Cerebellar nuclear complex (tissue), 1 donor: ENCODE results near the gene MFSD2B.
"Not testable (repeated sequence)": the region's sequence is repeated elsewhere in the genome, so short reads cannot be mapped to it uniquely, and the experiment has no call there.

ENCODE experiments used
- DNase-seq, 2 experiments: peaks; one replicate each; lab custom pipeline; 2025; lab: John Stamatoyannopoulos, UW

Gene MFSD2B

DNA sequence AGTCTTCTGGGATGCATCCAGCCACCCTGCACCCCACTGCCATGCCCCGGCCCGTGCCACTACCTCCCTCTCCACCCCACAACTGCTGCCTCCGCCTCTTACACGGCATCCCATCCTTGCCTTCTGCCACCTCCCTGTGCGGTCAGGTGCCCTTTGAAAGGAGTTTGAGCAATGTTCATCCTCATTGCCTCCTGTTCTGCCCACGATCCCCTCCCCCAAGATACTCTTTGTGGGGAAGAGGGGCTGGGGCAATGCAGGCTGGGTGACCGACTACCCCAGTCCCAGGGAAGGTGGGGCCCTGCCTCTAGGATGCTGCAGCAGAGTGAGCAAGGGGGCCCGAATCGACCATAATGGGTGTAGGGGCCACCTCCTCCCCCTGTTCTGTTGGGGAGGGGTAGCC, 8.4 kb downstream of the MFSD2B start:
- DNase-seq: no peak

DNA sequence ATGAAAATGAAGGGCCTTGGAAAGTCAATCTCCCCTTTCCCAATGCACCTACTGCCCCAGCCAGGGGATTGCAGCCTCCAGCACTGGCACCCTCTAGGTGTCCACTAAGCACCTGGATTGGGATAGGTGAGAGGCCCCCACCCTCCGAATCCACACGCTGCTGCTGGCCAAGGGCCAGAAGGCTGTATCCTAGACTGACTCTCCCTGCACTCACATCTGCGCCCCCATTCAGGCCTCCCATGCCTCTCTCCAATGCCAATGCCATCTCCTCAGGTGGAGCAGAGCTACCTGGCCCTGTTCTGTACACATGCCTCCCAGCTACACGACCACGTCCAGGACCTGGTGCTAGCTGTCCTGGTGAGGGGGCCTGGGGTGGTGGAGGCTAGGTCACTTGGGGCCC, 9.8 kb downstream of the MFSD2B start:
- no peak for DNase-seq

DNA sequence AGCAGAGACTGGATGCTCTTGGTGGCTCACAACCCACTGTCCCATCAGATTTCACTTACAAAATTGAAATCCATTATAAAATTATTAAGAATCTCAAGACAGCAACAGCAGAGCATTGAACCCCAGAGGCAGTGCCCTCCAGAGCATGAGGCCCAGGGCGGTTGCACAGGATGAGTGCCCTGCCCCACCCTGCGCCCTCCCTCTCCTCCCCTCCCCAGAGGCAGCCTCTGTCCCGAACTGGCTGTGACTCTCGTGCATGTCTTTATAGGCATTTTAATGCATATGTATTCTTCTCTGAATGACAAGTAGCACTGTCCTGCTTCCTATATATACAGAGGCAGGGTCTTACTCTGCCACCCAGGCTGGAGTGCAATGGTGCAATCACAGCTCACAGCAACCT, 10.4 kb downstream of the MFSD2B start:
- no peak for DNase-seq

DNA sequence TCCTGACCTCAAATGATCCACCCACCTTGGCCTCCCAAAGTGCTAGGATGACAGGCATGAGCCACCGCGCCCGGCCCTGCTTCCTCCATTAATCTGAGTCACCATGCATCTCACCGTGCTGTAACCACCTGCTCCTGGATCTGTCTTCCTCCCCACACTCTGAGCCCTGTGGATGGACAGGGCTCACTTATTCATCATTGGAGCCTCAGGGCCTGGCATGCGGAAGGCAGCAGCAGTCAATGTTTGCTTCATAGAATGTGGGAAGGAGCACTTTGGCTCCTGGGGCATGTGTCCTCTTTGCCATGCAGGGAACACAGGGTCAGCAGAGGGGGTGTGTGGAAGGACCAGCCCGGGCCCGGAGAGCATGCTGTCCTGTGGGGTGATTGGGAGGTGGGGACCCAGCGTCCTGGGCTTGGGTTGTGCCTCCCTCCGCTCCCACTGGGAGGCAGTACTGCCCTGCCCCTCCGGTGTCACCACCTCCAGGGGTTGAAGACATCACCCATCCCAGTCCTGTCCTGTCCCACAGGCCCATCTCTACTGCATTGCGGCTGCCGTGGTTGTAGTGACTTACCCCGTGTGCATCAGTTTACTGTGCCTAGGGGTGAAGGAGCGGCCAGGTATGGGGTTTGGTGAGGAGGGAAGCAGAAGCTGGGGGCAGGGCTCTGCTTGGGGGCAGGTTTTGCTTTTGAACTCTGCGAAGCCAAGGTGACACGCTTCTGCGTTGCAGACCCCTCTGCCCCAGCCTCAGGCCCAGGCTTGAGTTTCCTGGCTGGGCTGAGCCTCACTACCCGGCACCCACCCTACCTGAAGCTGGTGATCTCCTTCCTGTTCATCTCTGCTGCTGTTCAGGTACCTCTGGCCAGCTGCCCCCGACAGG, 11.5 kb downstream of the MFSD2B start:
- no peak for DNase-seq

DNA sequence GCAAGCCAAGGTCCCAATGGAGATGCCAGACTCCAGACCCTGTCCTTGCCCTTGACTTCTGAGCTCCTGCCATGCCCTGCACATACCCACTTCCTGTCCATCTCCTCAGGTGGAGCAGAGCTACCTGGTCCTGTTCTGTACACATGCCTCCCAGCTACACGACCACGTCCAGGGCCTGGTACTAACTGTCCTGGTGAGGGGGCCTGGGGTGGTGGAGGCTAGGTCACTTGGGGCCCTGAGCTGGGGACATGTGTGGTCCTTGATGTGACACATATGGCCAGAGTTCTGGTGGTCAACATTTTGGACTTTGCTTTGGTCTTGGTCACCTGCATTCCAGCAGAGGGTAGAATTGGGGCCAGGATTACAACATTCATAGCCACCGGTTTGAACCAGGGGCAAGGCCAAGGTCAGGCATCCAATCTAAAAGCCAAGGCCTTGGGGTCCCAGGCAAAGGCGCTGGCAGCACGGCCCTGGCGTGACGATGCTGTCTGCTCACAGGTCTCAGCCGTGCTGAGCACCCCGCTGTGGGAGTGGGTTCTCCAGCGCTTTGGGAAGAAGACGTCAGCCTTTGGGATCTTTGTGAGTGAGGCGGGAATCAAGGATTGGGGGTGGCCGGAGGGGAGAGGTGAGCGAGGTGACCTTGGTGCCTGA, 12.6 kb downstream of the MFSD2B start:
- DNase-seq: no peak

DNA sequence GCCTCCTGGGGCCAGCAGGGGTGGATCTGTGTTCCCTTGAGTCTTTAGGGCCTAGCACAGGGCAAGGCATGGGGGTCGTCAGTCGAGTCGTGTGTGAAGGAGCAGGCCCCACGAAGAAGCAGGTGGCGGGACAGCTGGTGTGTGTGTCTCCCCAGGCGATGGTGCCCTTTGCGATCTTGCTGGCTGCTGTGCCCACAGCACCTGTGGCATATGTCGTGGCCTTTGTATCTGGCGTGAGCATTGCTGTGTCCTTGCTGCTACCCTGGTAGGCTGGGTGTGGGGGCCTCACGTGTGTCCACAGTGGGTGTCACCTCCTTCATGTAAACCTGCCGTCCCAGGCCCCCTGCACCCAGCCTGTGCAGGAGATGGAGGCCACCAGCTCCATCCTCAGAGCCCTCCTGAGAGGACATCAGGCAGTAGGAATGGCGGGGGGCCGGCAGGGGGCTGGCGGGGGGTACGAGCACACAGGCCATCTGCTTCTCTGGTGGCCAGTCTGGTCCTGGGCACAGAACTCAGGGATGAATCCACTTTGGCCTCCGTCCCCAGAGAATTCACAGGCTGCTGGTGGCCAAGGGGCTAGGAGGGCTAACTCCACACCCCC, 13.2 kb downstream of the MFSD2B start:
- DNase-seq: no peak

DNA sequence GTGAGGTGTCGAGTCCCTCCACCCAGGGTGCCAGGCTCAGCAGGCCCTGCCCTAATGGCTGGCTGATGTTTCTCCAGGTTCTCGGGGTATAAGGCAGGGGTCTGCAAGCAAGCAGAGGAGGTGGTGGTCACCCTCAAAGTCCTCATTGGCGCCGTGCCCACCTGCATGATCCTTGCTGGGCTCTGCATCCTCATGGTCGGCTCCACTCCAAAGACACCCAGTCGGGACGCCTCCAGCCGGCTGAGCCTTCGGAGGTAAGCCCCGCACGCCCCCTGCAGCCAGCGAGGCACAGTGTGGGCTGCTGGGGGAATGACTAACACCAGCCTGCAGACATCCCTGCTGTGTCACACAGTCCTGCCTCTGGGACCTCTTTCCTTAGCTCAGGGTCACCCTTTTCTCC, 14.1 kb downstream of the MFSD2B start:
- no peak for DNase-seq

DNA sequence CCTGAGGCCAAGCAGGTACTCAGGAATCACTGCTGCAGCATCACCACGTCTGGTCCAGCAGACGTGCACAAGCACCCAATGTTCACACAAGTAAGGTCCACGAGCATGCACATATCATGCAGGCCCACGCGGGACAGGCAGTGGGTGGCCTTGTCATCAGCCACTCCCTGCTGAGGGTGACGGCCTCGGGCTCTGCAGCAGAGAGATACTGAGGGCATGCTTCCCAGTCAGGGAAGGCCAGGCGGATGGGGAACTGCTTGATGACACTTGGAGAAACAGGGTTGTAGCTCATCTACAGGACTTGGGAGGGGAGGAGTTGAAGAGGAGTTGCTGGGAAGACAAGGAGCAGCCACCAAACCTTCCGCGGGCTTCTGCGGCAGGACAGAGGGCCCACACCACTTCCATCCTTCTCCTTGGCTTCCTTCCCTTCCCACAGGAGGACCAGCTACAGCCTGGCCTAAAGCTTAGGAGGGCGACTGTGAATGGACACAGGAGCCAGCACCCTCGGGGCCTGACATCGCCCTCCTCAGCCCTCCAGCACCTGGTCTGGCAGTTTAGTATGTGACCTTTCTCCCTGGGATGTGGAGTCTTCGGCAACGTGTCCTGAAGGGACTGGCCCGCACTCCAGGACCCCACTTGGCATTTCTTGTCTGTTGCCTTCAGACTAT, 15.2 kb downstream of the MFSD2B start:
- DNase-seq: no peak

DNA sequence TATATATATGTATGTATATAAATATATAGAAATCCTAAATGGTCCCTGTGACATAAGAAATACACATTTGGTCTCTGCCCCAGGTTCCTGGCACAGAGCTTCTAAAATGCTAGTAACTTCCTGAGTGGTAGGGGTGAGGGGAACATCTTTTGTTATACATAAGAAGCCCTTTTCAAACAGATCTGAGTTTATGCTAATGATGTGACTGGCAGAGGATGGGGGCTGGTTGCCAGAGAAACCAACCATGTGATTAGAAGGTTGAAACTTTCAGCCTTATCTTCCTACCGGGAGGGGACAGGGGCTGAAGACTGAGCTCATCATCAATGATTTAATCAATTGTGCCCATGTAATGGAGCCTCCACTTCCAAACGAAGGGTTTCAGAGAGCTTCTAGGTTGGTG, 16.3 kb downstream of the MFSD2B start:
- DNase-seq: no peak

DNA sequence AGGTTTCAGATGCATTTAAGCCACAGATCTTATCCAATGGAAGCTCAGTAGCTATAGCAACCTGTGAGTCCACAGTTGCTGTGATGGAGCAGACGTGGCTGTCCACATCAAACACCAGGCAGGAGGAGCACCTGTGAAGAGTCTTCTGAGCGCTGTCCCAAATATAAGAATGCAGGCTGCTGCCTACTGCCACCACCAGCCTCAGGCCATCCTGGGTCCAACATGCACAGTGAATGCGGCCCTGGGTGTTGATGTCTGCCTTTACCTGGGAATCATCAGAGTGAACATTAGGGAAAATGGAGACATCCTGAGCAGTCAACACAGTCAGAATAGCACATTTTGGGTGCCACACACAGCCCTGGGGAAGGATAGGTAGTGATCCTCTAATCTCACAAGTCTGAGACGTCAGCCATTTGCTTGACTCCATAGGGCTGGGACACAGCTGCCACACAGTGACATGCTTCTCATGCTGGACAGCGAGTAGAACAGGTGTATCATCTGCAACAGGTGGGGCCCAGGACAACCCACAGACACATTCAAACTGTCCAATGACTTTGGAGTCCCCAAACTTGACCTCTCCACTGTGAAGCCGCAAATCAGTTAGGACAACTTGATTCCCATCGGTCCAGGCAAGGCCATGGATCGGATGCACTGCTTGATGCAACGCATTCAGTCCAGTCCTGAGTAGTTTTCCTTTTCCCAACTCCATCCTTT, 29.1 kb downstream of the MFSD2B start:
- no peak for DNase-seq

DNA sequence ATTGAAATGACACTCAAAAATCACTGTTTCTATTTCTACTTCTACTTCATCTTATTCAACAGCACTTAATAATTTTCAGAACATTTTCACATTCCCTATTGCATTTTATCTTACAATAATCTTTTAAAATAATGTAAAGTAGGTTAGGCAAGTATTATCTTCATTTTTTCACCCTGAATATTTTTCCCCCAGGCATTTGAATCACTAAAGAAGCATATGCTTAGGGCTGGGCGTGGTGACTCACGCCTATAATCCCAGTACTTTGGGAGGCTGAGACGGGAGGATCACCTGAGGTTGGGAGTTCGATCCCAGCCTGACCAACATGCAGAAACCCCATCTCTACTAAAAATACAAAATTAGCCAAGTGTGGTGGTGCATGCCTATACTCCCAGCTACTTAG, 30.6 kb downstream of the MFSD2B start:
- no peak for DNase-seq

DNA sequence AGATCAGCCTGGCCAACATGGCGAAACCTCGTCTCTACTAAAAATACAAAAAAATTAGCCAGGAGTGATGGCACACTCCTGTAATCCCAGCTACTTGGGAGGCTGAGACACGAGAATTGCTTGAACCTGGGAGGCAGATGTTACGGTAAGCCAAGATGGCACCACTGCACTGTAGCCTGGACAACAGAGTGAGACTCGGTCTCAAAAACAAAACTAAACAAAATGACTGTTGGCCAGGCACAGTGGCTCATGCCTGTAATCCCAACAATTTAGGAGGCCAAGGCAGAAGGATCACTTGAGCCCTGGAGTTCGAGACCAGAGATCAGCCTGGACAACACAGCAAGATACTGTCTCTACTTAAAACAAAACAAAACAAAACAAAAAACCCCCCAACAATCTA, 33.2 kb downstream of the MFSD2B start:
- DNase-seq: not testable (repeated sequence)

DNA sequence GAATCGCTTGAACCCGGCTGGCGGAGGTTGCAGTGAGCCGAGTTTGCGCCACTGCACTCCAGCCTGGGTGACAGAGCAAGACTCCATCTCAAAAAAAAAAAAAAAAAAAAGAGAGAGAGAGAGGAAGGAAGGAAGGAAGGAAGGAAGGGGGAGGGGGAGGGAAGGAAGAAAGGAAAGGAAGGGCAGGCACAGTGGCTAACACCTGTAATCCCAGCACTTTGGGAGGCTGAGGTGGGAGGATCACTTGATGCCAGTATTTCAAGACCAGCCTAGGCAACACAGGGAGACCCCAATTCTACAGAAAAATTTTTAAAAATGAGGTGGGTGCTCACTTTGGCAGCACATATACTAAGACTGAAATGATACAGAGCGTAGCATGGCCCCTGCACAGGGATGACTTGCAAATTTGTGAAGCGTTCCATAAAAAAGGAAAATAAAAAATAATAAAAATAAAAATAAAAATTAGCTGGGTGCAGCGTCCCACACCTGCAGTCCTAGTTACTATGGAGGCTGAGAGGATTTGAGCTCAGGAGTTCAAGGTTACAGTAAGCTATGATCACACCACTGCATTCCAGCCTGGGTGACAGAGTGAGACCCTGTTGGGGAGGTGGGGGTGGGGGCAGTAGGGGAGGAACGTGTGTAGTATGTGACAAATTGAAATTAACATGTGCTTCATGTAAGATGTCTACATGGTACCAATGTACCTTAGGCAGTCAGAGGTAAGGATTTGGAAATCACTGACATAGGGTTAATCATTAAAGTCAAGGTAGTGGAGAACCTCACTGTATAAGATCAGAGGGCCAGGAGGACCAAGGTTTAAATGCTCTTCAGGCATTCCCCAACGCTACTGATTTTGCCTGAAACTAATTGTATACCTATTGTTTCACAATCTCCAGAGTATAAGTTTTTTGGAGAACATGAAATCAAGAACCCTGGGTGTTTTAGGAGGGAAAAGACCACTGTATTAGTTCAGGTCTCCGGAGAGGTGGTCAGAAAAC, 35.9 kb downstream of the MFSD2B start:
- no peak for DNase-seq

DNA sequence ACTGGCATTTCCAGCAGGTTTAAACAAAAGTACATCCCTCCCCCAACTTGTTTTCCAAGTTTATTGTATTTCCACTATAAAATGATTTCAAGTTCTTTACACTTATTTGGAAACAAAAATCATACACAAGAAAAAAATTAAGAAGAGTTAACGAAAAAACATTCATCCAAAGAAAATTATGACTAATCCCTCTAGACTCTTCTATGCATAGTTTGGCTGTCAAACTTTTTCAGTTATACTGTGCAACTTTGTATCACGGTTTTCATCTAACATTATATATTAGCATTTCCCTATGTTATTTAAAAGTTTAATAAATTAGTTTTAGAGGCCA, 36.7 kb downstream of the MFSD2B start:
- DNase-seq: no peak

DNA sequence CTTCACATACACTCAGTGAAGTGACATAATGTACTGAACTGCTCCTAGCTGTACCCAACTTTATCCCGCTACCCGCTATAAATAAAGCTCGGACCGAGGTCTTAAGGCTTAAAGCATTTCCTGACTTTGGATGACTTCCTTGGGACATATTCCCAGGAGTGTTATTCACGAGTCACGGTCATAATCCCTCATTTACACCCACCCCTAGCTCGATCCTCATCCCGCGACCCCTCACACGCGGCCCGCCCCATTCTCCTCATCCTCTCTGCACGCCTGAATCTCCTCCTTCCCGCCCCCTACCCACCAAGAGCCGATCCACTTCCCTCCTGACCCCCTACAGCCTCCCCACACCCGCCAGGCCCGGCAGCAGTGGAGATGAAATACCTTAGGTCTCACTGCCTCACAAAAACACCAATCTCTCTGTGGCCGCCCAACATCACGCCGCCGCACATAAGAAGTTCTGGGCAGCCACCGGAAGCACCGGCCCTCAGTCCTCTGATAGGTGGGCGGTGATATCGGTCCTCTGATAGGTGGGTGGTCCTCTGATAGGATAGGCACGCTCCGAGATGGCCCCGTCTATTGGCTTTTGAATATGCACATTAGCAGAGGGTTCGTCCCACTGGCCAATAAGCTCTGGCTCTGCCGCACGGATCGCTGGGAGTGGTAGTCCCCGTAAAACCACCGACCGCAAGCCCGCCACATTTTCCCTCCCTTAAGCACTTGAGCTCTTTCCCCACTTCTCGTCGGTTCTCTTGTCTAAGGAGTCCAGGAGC, 37.2 kb downstream of the MFSD2B start, which contains the start of gene WDCP:
TSS of gene WDCP (minus strand) at position 462 of the 773 bp plus-strand sequence. CDS start 7,897 bp downstream, outside the sequence.
- peak; percentile 87 to 97 for DNase-seq

DNA sequence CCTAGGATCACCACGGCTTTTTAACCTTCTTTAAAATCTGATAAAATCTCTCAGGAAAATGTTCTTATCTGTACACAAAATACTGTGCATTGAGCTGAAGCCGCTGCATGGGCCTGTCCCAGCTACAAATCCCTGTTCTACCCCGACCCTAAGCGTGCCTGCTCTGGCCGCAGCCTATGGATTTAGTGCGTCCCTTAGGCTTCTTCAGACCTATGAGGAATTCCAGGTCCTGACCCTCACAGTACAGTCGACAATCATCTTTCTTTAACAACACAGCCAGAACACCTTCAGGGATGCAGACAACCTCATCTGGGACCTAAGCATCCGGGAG, 37.8 kb downstream of the MFSD2B start:
- DNase-seq: no peak

DNA sequence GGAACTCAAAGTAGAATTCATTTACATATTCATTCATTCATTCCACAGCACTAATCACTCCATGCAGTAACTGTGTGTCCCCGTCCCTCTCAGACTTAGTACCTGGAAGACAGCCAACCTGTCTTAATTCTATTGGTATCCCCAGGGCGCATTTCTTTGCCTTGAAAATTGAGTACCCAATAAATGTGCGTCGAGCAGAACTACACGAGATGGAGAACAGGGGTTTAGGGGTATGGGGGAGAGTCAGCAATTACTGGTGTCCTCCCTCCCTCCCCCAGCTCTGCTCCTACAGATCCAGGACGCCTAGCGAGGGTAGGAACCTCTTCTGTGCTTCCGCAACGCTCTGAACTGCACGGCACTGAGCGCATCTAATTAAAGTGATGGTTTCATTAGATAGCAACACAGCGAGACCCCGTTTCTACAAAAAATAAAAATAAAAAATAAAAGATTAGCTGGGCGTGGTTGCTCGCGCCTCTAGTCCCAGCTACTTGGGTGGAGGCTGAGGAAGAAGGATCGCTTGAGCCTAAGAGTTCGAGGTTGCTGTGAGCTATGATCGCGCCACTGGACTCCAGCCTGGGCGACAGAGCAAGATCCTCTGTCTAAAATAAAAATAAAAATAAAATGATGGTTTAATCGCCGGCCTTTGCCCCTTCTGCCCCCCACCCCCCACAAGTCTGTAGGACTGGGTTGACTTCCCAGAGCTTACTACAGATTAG, 39.0 kb downstream of the MFSD2B start:
- no peak for DNase-seq

DNA sequence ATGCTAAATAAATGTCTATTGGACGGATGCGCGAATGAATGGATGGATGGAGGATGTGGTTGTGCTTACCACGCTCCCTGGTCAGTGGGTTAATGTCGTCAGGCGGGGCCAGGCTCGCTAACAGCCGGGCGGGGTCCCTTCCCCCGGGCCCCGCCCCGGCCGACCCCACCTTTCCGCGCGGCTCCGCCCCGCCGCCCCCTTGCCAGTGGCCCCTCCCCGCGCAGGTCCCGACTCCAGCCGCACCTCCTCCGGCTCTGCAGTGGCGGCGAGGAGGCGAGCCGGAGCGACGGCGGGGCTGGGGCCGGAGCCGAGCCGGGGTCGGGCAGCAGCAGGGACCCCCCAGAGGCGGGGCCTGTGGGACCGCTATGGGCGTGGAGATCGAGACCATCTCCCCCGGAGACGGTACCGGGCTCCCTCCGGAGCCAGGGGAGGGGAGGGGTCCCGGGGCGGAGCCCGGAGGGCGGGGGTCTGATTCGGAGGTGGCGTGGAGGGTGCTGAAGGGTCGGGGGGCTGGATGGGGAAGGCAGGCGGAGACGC, 39.7 kb downstream of the MFSD2B start, which contains the start of gene FKBP1B:
TSS of gene FKBP1B (plus strand) at position 257 of the 537 bp plus-strand sequence. CDS start at position 366, 109 bp downstream.
- DNase-seq: peak; percentile 4 to 53
